ENCODE results near the gene SLC25A42. TPM values are rescaled to one million over a fixed set of nuclear protein-coding genes. Genes with fewer than 3 reads are reported as not detected.

Gene SLC25A42
- total and polyA plus RNA-seq, 2 of the 13 experiments (the other 11 are each of a cell fraction or from before 2014, with no cell fraction given): 12.8 to 18.3 TPM

DNA sequence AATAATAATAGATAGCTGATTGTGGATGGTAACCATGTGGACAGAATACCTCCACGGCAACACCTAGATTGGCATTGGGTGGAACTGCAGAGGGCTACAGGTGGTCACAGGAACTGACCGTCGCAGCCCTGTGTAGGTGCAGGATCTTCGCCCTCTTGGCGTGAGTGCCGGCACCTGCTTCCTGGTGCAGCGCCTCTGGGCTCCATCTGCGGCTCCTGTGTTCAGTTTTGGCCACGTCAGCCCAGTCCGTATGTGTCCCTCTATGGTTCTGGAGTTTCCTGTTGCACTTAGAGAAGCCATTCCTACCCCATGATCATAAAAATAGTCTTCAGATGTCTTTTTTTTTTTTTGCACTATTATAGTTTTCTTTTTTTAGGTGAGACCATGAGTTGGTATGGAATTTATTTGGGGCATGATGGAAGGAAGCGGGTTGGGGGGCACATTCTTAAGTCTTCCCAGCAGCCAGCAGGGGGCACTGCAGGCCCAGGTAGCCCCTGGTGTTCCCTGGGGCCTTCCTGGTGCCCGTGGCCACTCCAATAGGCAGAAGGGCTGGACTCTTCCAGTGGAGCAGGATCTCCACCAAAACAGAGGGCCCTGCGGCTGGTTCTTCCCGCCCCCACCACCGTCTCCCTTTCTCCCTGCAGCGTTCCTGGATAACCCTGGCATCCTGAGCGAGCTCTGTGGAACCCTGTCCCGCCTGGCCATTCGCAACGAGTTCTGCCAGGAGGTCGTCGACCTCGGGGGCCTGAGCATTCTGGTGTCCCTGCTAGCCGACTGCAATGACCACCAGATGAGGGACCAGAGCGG, 10.1 kb upstream of the SLC25A42 start:
- intact Hi-C loops (cut with micrococcal nuclease; ENCODE audit: unreplicated experiment) (loop anchor here (2.0 kb wide), 1 partner anchor 85 kb away; the partner anchor contains the start of gene TMEM161A), in situ Hi-C loops (cut with HindIII; ENCODE audit: extremely low pct_ligation_motif_present, low pct_unique_long_range_greater_than_20kb) (loop anchor here (5.0 kb wide), 1 partner anchor 84 kb away; the partner anchor contains the start of gene TMEM161A)
- H3K27me3 ChIP-seq (ENCODE audit: control insufficient read depth in 1 of 2, insufficient read depth in 2 of 2, low read length in 2 of 2): no peaks in the 10 kb centered on the region
- no peak for FAIRE-seq
- no peak overlapping the region for H3K27ac ChIP-seq (ENCODE audit: extremely low read length, insufficient read depth, low read length)
- no peak overlapping the region for H2AFZ ChIP-seq (ENCODE audit: low read length)
- H3K9me3 ChIP-seq (ENCODE audit: low read length): no peaks in the 10 kb centered on the region
- peak; percentile 77 for ATAC-seq
- H3K36me3 ChIP-seq (replicated peaks in 1 of 2; ENCODE audit: control insufficient read depth in 1 of 2, insufficient read depth in 2 of 2, low read length in 2 of 2): peaks cover 30 to 79% of the 10 kb centered on the region in 2 experiments
- H3K4me3 ChIP-seq (replicated peaks in 1 of 3; ENCODE audit: insufficient read depth in 1 of 3, low read depth in 2 of 3, low read length in 3 of 3): no peak overlapping the region
- H4K20me1 ChIP-seq (ENCODE audit: insufficient read depth, low read length): no peaks in the 10 kb centered on the region
- peak; percentile 50 for DNase-seq (ENCODE audit: low spot score)
- no peak overlapping the region for H3K4me2 ChIP-seq (ENCODE audit: low read depth, low read length)
- ChIA-PET POLR2A (no interaction called here), CTCF (ENCODE audit: low intra/inter-chr PET ratio, low total read pairs) (interaction anchor here (0.9 to 2.7 kb wide), 5 partner anchors 45 to 121 kb away, joined by 4 to 31 read pairs (median 22); partner anchors contain the start of gene TMEM161A)
- no TSS peak for BruUV-seq (replicated peaks)
- no peak overlapping the region for H3K9ac ChIP-seq (ENCODE audit: insufficient read depth, low read depth, low read length)
- H3K4me1 ChIP-seq (ENCODE audit: insufficient read depth, low read length): peaks cover 13% of the 10 kb centered on the region
- H3K79me2 ChIP-seq (ENCODE audit: insufficient read depth, low read length): no peaks in the 10 kb centered on the region
- 90% methylated on average over 21 of the region's 25 CpGs for WGBS (ENCODE audit: low lambda C conversion rate)
- TF ChIP-seq CENPX (CRISPR knock-in tag; IDR thresholded peaks at IDR 0.05): no peak
- TF ChIP-seq RNF2 (conservative IDR thresholded peaks at IDR 0.05; ENCODE audit: low read depth): no peak
- TF ChIP-seq ZNF672 (CRISPR knock-in tag; IDR thresholded peaks at IDR 0.05): no peak
- TF ChIP-seq, protein P1, sequence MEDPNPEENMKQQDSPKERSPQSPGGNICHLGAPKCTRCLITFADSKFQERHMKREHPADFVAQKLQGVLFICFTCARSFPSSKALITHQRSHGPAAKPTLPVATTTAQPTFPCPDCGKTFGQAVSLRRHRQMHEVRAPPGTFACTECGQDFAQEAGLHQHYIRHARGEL (CRISPR knock-in tag; IDR thresholded peaks at IDR 0.05): no peak
- 0 out of 2 replicates have a peak, but pooled peaks have one; percentile 38 for TF ChIP-seq ZNF691 (CRISPR knock-in tag; IDR thresholded peaks at IDR 0.05; ENCODE audit: borderline replicate concordance, low read depth)
- TF ChIP-seq ZBTB4 (CRISPR knock-in tag; IDR thresholded peaks at IDR 0.05; ENCODE audit: borderline replicate concordance): no peak
- no peak for TF ChIP-seq SPEN (CRISPR knock-in tag; IDR thresholded peaks at IDR 0.05; ENCODE audit: low read depth)
- TF ChIP-seq ZNF460 (CRISPR knock-in tag; IDR thresholded peaks at IDR 0.05; ENCODE audit: borderline replicate concordance): no peak
- TF ChIP-seq ZNF572 (CRISPR knock-in tag; IDR thresholded peaks at IDR 0.05): no peak
- peak; percentile 31; the same call in 1 of the 2 replicates for TF ChIP-seq ZNF687 (CRISPR knock-in tag; IDR thresholded peaks at IDR 0.05)
- 0 out of 2 replicates have a peak, but pooled peaks have one; percentile 33 for TF ChIP-seq HNRNPL (IDR thresholded peaks at IDR 0.05; ENCODE audit: low read depth, low read length)

Measured in HepG2 (cell line).